CD4-positive, alpha-beta T cell treated with Interferon alpha-2 for 1 hour (primary cell): ENCODE measurements around the gene TMEM127.
A peak's percentile ranks its signal among the peaks of the same experiment; 100 is the strongest.

Experiments
- DNase-seq, 2 donors: peaks; one replicate each; pipeline ENCODE4 v3.0.0-alpha.2; 2020 to 2022

Gene TMEM127

GRCh38 chr2:96203130-96204028 is 62.4 kb downstream of the TMEM127 start:
- DNase-seq = peak in 1 of 2 donors; percentile 51

- DNase-seq = no peak
These were observed 63.5 kb downstream of the TMEM127 start for GRCh38 chr2:96202152-96202854.

- no peak for DNase-seq
These were observed 64.5 kb downstream of the TMEM127 start for GRCh38 chr2:96201338-96201737.

- DNase-seq = no peak
These were observed 66.9 kb downstream of the TMEM127 start for GRCh38 chr2:96198921-96199320.
